ENCODE results near the gene CABP4.

GRCh38 chr11:67423891-67424613, 31.1 kb upstream of the CABP4 start:
- TF ChIP-seq CTCF (IDR thresholded peaks at IDR 0.05) (no peak), POLR2AphosphoS5 (IDR thresholded peaks at IDR 0.05; ENCODE audit: insufficient read depth in 1 of 2, low read depth in 1 of 2) (no peak)
